GM13977 (cell line): ENCODE results near the gene DUSP22.
A peak's percentile ranks its signal among the peaks of the same experiment; 100 is the strongest.

Source experiments
- DNase-seq: peaks from one replicate; pipeline ENCODE4 v3.0.0; 2012; ENCODE audit warnings: low spot score
- in situ Hi-C: fragments of 300-500 bp; cut with MboI; formaldehyde crosslinking; loops from one replicate; pipeline ENCODE4 v1.12.0; 2022; ENCODE audit warnings: low sequenced_read_pairs, low pct_unique_long_range_greater_than_20kb, mixed read lengths, inconsistent platforms; ENCODE audit not compliant: unreplicated experiment
- TF ChIP-seq, protein P1 (sequence below): IDR thresholded peaks from 2 replicates; pipeline ENCODE4 v1.5.1; 2012; ENCODE audit warnings: mild to moderate bottlenecking, control low read depth; ENCODE audit not compliant: insufficient read depth; ENCODE audit errors: extremely low read depth, missing control alignments

DUSP22 gene

DNA sequence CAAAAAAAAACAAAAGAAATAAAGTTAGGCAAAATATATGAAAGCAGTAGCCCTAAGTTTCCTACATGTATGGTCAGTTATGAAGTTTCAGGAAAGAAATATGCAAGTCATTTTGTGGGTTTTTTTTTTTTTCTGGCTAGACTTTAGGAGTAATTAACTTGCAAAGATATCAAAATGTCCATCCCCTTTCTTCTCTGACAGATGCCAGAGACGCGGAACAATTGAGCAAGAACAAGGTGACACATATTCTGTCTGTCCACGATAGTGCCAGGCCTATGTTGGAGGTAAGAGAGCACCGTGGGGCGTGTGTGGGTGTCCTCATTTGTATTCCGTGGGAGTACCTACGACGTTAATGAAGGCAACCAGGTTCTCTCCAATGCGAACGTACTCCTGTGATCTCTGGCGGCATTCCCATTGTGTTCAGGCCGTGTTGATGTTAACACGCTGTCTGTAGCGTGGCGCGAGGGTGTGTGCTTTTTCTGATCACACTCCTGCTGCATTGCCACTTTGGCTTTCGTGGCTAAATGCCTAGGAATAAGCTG lies 19.5 kb downstream of the DUSP22 start:
- in situ Hi-C loops, result no loop called here
- DNase-seq, result no peak
- TF ChIP-seq, protein P1, sequence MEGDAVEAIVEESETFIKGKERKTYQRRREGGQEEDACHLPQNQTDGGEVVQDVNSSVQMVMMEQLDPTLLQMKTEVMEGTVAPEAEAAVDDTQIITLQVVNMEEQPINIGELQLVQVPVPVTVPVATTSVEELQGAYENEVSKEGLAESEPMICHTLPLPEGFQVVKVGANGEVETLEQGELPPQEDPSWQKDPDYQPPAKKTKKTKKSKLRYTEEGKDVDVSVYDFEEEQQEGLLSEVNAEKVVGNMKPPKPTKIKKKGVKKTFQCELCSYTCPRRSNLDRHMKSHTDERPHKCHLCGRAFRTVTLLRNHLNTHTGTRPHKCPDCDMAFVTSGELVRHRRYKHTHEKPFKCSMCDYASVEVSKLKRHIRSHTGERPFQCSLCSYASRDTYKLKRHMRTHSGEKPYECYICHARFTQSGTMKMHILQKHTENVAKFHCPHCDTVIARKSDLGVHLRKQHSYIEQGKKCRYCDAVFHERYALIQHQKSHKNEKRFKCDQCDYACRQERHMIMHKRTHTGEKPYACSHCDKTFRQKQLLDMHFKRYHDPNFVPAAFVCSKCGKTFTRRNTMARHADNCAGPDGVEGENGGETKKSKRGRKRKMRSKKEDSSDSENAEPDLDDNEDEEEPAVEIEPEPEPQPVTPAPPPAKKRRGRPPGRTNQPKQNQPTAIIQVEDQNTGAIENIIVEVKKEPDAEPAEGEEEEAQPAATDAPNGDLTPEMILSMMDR, result no peak

DNA sequence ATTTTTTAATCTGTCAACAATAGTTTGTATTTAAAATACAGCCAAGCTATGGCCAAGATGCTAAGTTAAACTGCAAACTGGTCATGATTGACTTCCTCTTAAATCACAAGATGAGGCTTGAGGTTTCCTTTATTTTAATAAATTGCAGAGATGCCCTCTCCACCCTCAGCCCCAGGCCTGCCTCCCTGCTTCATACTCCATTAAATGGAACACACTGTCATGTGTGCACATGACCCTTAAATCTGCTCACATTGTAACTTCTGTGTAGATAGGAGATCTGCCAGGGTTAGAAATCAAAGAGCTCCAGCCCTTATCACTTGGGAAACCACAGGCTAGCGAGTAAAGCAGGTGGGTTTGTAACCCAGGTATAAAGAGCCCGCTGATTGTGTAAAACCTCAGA lies 20.8 kb downstream of the DUSP22 start:
- in situ Hi-C loops, result no loop called here
- TF ChIP-seq, protein P1, result no peak
- DNase-seq, result no peak

DNA sequence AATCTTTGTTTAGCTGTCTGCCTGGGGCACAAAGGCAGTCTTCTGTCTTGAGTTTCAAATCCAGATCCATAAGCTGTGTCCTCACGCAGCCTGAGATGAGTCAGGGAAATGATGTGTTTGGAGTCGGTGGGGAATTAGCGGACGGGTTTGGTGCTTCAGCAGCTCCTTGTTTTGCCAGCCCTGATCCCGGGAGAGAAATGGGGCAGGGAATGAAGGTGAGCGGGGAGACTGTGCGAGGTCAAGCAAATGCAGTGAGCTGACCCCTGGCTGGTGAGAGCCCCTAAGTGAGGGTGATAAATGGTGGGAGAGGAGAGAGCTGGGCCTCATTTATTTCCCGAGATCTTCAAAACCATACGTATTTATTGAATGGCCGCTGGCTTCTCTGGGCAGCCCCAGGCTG lies 21.6 kb downstream of the DUSP22 start:
- DNase-seq, result no peak
- TF ChIP-seq, protein P1, result no peak
- in situ Hi-C loops, result no loop called here

DNA sequence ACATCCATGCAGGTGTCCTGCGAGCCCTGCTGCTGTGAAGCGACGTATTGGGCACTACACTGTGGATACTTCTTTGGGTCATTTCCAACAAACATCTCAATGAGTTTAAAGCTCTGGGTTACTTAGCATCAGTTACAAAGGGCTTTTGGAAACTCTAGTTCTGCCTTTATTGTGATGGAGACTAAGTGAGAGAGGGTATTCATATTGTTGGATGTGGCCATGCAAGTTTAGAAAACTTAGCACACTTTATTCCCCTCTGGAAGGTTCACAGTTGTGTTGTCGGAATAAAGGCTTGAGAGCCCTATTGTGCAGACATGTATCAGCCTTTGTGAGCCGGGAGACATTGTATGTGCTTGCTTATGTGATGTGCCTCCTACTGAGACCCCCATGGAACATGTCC lies 22.1 kb downstream of the DUSP22 start:
- in situ Hi-C loops, result no loop called here
- TF ChIP-seq, protein P1, result no peak
- DNase-seq, result no peak

DNA sequence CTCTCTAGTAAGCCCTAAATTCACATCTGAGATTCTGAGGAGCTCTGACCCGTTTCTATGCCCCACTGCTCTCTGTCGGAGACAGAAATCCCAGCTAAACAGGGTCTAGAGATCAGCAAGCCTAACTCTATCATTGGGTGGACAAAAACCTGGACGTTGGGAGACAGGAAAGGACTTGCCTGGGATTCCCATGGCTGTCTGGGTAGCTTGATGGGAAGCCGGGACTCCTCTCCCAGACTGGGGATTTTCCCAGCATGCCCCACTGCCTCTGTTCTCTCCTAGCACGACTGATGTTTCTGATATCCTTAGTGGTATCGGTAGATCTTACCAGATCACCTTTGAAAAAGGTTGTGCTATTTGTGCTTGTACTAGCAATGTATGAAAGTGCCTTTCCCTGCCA lies 22.9 kb downstream of the DUSP22 start:
- no peak for DNase-seq
- in situ Hi-C loops, result no loop called here

DNA sequence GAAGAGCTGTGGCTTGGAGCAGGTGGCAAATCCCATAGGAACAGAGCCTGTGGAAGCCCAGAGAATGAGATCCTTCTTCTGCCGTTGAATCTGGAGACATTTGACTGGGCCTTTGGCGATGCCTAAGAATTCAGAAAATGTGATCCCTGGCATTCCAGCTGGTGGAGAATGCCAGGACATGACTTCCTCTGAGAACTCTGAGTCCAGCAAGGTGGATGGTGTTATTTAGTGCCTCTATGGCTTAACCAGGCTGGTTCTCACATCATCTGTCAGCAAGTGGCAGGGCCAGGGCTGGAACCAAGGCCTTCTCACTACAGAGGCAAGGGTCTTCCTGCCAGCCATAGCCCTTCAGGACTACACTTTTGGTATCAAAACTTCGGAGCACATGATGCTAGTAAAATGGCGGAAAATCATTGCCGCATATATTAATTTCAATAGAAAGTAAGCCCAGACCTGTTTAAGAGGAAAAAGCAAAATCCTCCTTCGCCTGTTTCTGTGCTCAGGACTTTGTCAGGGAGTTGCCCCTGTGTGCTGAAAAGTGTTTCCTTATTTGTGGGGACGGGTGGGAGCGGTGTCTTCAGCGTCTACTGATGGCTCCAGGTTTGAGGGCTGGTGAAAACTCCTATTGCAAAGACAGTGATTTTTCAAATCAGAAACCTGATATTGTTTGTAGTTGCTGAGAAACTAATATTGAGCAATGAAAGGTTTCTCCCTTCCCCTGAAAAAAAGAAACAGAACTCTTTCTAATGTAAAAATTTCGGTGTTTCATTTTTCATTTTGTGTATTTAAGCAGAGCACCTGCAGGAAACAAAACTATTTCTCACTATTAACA lies 23.9 kb downstream of the DUSP22 start:
- TF ChIP-seq, protein P1, result no peak
- in situ Hi-C loops, result no loop called here
- peak; percentile 80 for DNase-seq

More for the DNA sequence above, 22.9 kb downstream of the DUSP22 start:
- TF ChIP-seq, protein P1, result no peak
